22Rv1 (cell line): Measurements from ENCODE around the gene CCDC142.

Experiments used
- H3K27ac ChIP-seq: fragments of 450-650 bp; 2 replicates; pipeline ENCODE4 v1.5.1; 2017
- CTCF ChIP-seq: fragments of 450-650 bp; IDR thresholded peaks from 2 replicates; pipeline ENCODE4 v1.5.1; 2017; ENCODE audit warnings: mild to moderate bottlenecking
- ZFX ChIP-seq: fragments of 450-650 bp; IDR thresholded peaks from 2 replicates; pipeline ENCODE4 v1.6.1; 2017; ENCODE audit warnings: antibody characterized with exemption, borderline replicate concordance

CCDC142 gene

DNA sequence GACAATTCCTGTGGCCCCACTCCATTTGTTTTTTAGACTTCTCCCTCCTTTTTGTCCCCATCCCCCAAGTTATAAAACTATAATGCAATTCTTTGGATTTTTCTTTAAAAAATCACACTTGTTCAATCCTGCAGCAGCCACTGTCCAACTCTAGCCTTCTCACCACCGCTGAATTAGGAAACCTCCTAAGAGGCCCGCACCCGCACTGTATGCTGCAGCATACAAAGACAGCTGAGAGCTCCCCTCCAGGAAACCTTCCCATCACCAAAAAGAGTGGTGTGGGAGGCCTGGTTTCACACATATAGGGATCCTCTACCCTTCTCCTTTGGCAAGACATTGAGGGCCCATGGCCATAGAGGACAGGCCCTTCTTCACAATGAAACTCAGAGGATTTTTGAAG is 21.8 kb upstream of the CCDC142 start:
- no peak for TF ChIP-seq CTCF
- no peak for TF ChIP-seq ZFX
- peak overlapping the region; percentile 97 for H3K27ac ChIP-seq

GRCh38 chr2:74503506-74504475 is 21.0 kb upstream of the CCDC142 start:
- H3K27ac ChIP-seq, result peak overlapping the region; percentile 97

GRCh38 chr2:74502720-74503505 is 20.1 kb upstream of the CCDC142 start:
- no peak for TF ChIP-seq ZFX
- TF ChIP-seq CTCF, result peak; percentile 75

More at GRCh38 chr2:74503506-74504475, 21.0 kb upstream of the CCDC142 start:
- no peak for TF ChIP-seq ZFX
- TF ChIP-seq CTCF, result no peak

DNA sequence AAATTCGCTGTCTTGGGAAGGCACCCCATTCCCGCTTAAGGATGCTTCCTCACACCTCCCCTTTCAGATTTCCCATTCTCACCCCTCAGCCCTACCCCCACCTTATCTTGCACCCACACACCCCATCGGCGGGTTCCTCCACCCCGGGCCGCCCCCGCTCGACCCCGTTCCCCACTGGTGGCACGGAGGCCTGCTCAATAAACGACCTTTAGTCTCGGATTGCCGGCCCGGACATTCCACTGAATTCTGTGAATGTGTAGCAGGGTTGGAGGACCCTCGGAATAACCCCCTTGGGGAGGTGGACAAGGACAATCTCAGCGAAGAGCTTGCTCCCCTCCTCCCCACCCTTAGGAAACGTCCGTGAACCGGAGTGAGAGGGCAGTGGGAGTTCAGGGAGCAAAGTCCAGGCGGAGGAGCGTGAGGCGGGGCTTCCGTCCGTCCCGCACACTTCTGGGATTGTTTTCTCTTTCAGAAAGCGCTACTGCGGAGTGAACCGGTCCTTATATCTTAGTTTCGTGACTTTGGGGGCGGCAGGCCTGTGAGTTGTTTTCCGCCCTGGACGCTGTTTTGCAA is 19.4 kb upstream of the CCDC142 start:
- peak overlapping the region; percentile 97 for H3K27ac ChIP-seq

More at GRCh38 chr2:74502720-74503505, 20.1 kb upstream of the CCDC142 start:
- peak overlapping the region; percentile 97 for H3K27ac ChIP-seq

DNA sequence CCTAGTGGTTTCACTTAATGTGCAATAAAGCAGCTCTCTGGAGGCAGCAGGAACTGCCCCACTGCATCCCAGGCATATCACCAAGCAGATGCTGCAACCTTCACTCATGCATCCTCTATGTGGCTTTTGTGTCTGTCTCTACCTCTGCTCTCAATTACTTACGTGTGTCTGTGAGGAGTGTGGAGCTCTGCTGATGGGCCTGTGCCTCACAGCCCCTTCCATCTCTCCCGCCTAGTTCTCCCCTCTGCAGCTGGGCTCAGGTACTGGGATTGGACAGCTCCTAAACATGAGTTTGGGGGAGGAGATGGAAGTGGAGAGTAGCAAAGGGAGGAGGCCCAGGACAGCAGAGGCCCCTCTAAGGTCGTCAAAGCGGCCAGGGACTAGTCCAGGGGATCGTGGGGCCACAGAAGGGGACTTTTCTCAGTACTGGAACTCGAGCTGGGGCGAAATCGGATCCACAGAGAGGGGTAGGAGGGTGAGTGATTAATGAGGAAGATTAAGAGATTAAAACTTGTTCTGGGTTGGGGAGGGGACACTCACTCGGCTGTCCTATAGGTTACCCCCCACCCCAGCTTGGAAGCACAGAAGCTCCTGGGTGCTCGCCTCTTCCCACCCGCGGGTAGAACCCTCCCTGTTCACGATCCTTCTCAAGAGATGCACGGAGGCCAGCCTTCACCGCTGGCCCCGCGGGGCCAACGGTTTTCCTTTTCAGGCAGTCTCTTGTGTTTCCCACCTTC is 18.7 kb upstream of the CCDC142 start:
- no peak for TF ChIP-seq CTCF
- no peak for TF ChIP-seq ZFX
- H3K27ac ChIP-seq, result peak overlapping the region; percentile 97

More for the DNA sequence above, 19.4 kb upstream of the CCDC142 start:
- no peak for TF ChIP-seq CTCF
- no peak for TF ChIP-seq ZFX

GRCh38 chr2:74500578-74500946 is 17.8 kb upstream of the CCDC142 start:
- peak overlapping the region; percentile 97 for H3K27ac ChIP-seq
- no peak for TF ChIP-seq CTCF
- no peak for TF ChIP-seq ZFX
